GM12865 (cell line): ENCODE measurements around the gene RELB.
"Not testable (repeated sequence)": the region's sequence is repeated elsewhere in the genome, so short reads cannot be mapped to it uniquely, and the experiment has no call there.

ENCODE experiments used
- DNase-seq: peaks from one replicate; pipeline ENCODE4 v3.0.0; 2010; ENCODE audit warnings: low read depth
- H3K4me3 ChIP-seq: 2 replicates; pipeline ENCODE4 v1.5.1; 2011; ENCODE audit warnings: mild to moderate bottlenecking, low read depth, low read length, control low read depth
- TF ChIP-seq, protein P1 (sequence below): IDR thresholded peaks from 2 replicates; pipeline ENCODE4 v1.5.1; 2011; ENCODE audit warnings: low read length, control low read depth, low read depth, inconsistent platforms; ENCODE audit not compliant: insufficient read depth; ENCODE audit errors: missing control alignments

Gene RELB

DNA sequence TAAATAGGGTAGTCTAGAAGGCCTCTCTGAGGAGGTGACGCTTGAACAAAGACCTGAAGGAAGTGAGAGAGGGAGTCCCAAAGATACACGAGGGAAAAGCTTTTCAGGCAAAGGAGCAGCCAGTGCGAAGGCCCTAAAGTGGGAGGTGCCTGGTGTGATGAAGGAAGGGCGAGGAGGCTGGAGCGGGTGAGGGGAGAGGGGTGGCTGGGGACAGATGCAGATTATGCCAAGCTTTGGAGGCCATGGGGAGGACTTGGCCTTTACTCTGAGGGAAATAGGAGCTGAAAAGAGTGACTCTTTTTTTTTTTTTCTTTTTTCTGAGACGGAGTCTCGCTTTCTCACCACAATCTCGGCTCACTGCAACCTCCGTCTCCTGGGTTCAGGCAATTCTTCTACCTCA is 43.2 kb upstream of the RELB start:
- TF ChIP-seq, protein P1, sequence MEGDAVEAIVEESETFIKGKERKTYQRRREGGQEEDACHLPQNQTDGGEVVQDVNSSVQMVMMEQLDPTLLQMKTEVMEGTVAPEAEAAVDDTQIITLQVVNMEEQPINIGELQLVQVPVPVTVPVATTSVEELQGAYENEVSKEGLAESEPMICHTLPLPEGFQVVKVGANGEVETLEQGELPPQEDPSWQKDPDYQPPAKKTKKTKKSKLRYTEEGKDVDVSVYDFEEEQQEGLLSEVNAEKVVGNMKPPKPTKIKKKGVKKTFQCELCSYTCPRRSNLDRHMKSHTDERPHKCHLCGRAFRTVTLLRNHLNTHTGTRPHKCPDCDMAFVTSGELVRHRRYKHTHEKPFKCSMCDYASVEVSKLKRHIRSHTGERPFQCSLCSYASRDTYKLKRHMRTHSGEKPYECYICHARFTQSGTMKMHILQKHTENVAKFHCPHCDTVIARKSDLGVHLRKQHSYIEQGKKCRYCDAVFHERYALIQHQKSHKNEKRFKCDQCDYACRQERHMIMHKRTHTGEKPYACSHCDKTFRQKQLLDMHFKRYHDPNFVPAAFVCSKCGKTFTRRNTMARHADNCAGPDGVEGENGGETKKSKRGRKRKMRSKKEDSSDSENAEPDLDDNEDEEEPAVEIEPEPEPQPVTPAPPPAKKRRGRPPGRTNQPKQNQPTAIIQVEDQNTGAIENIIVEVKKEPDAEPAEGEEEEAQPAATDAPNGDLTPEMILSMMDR, result no peak
- no peak for DNase-seq

DNA sequence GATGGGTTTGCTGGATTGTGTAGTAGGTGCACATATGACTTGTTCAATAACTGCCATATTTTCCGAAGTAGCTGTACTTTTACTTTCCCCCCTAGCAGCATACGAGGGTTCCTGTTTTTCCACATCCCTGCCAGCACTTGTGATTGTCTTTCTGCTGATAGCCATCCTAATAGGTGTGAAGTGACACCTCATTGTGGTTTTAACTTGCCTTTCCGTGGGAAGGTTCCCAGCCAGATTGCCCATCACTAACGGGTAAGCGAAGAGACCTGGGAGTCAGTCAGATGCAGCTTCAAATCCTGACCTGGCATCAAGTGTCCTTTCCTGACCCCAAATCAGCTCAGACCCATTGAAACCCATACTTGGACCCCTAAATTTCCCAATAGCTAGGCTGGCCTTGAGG is 41.6 kb upstream of the RELB start:
- H3K4me3 ChIP-seq, result no peak overlapping the region
- TF ChIP-seq, protein P1, result no peak
- DNase-seq, result no peak

More for the DNA sequence above, 43.2 kb upstream of the RELB start:
- H3K4me3 ChIP-seq, result no peak overlapping the region

DNA sequence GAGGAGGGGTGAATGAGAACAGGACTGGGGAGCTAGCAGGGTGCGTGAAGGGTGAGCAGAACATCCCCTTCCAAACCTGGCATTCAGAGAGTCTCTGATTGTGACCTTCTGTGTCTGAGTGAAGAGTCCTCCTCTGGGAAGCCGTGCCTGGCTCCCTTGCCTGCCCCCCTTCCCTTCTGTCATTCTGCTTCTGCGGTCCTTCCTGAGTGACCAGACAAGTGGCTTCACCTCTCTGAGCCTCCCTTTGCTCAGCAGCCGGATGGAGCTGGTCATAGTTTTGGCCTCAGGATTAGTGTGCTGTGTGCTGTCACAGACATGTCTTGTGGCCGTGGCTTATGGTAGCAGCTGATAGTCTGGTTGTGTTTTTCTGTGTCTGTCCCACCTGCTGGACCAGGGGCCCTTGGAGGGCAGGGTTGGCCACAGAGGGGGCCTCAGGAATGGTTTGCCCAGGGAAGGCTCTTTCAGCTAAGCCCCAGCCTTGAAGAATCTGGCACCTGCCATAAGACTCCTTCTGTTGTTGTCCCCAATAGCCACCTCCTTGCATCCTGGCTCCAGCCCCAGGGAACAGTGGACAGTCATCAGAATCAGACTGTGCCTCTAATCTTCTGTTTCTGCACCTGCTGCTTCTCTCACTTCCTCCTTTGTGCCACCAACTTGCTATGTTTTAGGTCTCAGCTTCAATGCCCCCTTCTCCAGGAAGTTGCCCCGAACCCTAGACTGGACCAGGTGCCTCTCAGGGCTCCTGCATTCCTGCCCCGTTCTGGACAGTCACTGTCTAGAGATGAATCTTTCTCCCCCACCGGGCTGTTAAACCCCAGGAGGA is 40.1 kb upstream of the RELB start:
- DNase-seq, result peak; percentile 38
- H3K4me3 ChIP-seq, result no peak overlapping the region
- TF ChIP-seq, protein P1, result no peak

DNA sequence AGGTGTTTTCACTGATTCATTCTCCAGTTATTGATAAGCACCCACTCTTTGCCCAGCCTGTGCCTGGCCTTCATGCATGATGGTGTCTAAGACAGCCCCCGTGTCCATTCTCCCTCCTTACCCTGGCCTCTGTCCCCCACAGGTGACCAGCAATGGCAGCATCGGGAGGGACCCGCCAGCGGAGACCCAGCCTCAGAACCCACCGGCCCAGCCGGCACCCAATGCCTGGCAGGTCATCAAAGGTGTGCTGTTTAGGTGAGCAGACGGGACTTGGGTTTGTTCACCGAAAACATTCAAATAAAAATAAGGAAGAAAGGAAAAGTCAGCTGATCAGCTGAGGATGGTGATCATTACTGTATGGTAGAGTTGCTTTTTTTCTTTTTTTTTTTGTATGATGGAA is 39.4 kb upstream of the RELB start:
- DNase-seq, result no peak
- TF ChIP-seq, protein P1, result no peak
- no peak overlapping the region for H3K4me3 ChIP-seq

DNA sequence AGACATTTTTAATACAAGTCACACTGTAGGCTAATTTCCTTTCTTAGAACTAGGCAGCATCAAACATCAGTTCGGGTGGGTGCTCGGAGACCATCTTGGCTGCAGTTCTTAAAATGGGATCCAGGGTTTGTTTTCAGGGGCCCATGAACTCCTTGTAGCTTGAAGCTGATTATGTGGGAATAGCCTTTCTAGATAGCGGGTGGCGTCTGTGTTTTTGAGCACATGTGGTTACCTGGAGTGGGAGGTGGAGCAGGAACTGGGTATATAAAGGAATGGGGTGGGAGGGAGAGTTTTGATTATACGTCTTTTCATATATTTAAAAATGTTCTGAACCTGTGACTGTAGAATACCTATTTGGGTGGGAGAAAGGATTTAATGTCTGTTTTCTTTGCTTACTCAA is 33.1 kb upstream of the RELB start:
- TF ChIP-seq, protein P1, result no peak
- DNase-seq, result no peak

DNA sequence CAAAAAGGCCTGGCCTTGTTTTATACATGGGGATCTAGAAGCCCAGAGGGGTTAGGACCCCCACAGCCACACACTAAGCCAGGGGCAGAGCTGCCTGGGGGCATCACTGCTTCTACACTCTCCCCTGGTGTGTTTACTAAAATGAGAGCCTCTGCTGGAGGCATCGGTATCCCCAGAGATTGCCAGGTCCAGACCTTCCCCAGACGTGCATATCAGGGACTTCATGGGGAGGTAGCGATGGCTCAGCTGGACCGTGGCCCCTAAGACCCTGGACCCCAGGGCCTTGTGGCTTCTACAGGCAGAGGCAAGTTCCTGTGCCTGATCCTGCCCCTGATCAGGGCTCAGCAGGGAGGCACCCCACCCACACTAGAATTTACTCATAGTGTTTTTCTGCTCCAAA is 32.6 kb upstream of the RELB start:
- no peak overlapping the region for H3K4me3 ChIP-seq
- DNase-seq, result no peak
- TF ChIP-seq, protein P1, result no peak

More for the DNA sequence above, 33.1 kb upstream of the RELB start:
- H3K4me3 ChIP-seq, result no peak overlapping the region

DNA sequence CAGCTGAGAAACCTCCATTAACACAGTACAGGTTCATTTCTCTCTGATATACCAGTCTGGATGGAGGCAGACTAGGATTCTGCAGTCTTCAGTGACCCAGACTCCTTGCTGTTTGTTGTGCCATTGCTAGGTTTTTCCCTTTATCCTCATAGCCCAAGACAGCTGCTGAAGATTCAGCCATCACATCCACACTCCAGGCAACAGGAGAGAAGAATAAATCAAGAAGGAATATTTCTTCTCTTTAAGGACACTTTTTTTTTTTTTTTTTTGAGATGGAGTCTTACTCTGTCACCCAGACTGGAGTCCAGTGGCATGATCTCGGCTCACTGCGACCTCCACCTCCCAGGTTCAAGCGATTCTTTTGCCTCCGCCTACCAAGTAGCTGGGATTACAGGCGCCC is 31.8 kb upstream of the RELB start:
- TF ChIP-seq, protein P1, result no peak
- DNase-seq, result no peak

DNA sequence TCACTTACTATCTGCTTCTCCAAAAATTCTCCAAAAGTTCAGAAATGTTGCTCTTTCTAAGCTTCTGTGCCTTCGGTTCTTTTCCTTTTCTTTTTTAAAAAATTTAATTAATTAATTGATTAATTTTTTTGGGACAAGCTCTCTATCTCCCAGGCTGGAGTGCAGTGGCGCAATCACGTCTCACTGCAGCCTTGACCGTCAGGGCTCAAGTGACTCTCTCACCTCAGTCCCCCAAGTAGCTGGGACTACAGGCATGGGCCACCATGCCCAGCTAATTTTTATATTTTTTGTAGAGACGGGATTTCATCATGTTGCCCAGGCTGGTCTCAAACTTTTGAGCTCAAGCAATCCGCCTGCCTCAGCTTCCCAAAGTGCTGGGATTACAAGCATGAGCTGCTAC is 29.8 kb upstream of the RELB start:
- DNase-seq, H3K4me3 ChIP-seq: not testable (repeated sequence)

More for the DNA sequence above, 31.8 kb upstream of the RELB start:
- H3K4me3 ChIP-seq, result no peak overlapping the region
